Astrocyte (in vitro differentiated cells and primary cell): ENCODE results near the gene MN1. TPM values are rescaled to one million over a fixed set of nuclear protein-coding genes. Genes with fewer than 3 reads are reported as not detected.

Experiments used
- DNase-seq: peaks from one replicate; pipeline ENCODE4 v3.0.0-alpha.2; 2010; ENCODE audit warnings: low read depth
- FAIRE-seq: peaks from 2 replicates; lab custom pipeline; 2011; peaks lifted over from hg19 to GRCh38; lab: Jason Lieb, UNC
- H2AFZ ChIP-seq: 2 replicates; pipeline ENCODE4 v1.6.0; 2012; ENCODE audit warnings: low read depth, low read length, inconsistent platforms
- H3K27ac ChIP-seq: 2 replicates; pipeline ENCODE4 v1.5.1; 2011; ENCODE audit warnings: low read depth, low read length, inconsistent platforms
- H3K27me3 ChIP-seq: 2 replicates; pipeline ENCODE4 v1.6.0; 2011; ENCODE audit warnings: low read length, inconsistent platforms; ENCODE audit not compliant: insufficient read depth
- H3K36me3 ChIP-seq: 2 replicates; pipeline ENCODE4 v1.5.1; 2011; ENCODE audit warnings: low read length, inconsistent platforms; ENCODE audit not compliant: insufficient read depth
- H3K4me1 ChIP-seq: 2 replicates; pipeline ENCODE4 v1.5.1; 2011; ENCODE audit warnings: low read length, inconsistent platforms; ENCODE audit not compliant: insufficient read depth
- H3K4me2 ChIP-seq: 2 replicates; pipeline ENCODE4 v1.6.0; 2012; ENCODE audit warnings: low read length, inconsistent platforms
- H3K4me3 ChIP-seq: 2 replicates; pipeline ENCODE4 v1.5.1; 2011; ENCODE audit warnings: low read depth, mild to moderate bottlenecking, low read length, inconsistent platforms; ENCODE audit not compliant: insufficient read depth
- H3K79me2 ChIP-seq: 2 replicates; pipeline ENCODE4 v1.6.0; 2012; ENCODE audit warnings: mild to moderate bottlenecking, low read length, inconsistent platforms; ENCODE audit not compliant: insufficient read depth
- H3K9ac ChIP-seq: 2 replicates; pipeline ENCODE4 v1.6.0; 2012; ENCODE audit warnings: mild to moderate bottlenecking, low read length, inconsistent platforms
- H3K9me3 ChIP-seq: 2 replicates; pipeline ENCODE4 v1.5.1; 2012; ENCODE audit warnings: low read depth, mild to moderate bottlenecking, low read length, inconsistent platforms; ENCODE audit not compliant: insufficient read depth
- H4K20me1 ChIP-seq: 2 replicates; pipeline ENCODE4 v1.6.0; 2012; ENCODE audit warnings: low read length, inconsistent platforms; ENCODE audit not compliant: insufficient read depth
- H3K27ac Mint-ChIP-seq: one replicate; pipeline ENCODE4 v1.8.0; 2021; ENCODE audit warnings: mild to moderate bottlenecking, mixed read lengths; ENCODE audit not compliant: unreplicated experiment
- H3K27me3 Mint-ChIP-seq: one replicate; pipeline ENCODE4 v1.8.0; 2021; ENCODE audit warnings: low read depth, mixed read lengths; ENCODE audit not compliant: unreplicated experiment
- H3K36me3 Mint-ChIP-seq: one replicate; pipeline ENCODE4 v1.8.0; 2021; ENCODE audit warnings: low read depth, mixed read lengths; ENCODE audit not compliant: unreplicated experiment
- H3K4me1 Mint-ChIP-seq: one replicate; pipeline ENCODE4 v1.8.0; 2021; ENCODE audit warnings: low read depth, mixed read lengths; ENCODE audit not compliant: unreplicated experiment
- H3K4me3 Mint-ChIP-seq: one replicate; pipeline ENCODE4 v1.8.0; 2021; ENCODE audit warnings: mild to moderate bottlenecking, moderate library complexity, mixed read lengths; ENCODE audit not compliant: unreplicated experiment
- H3K9me3 Mint-ChIP-seq: one replicate; pipeline ENCODE4 v1.8.0; 2021; ENCODE audit warnings: mild to moderate bottlenecking, mixed read lengths; ENCODE audit not compliant: unreplicated experiment
- CTCF ChIP-seq: IDR thresholded peaks from 2 replicates; pipeline ENCODE4 v1.5.1; 2011; ENCODE audit warnings: low read depth, mild to moderate bottlenecking, inconsistent platforms, low read length, moderate library complexity; ENCODE audit not compliant: insufficient read depth
- EZH2 ChIP-seq: IDR thresholded peaks from 2 replicates; pipeline ENCODE4 v1.6.1; 2012; ENCODE audit warnings: mild to moderate bottlenecking, low read length, inconsistent platforms; ENCODE audit not compliant: insufficient read depth
- total RNA-seq: library from RNA; stranded (reverse); gene quantifications from 2 replicates; pipeline ENCODE4 v1.2.1, GENCODE V29; 2021

The MN1 gene
- total RNA-seq, 1 donor from 2014 or later = 98.6 TPM

- H3K9me3 Mint-ChIP-seq = no peaks in the 10 kb centered on the region
- Histone ChIP-seq H2AFZ (no peak overlapping the region), H3K27me3 (no peaks in the 10 kb centered on the region), H3K4me1 (peaks cover 5% of the 10 kb centered on the region), H3K27ac (no peak overlapping the region), H3K79me2 (no peaks in the 10 kb centered on the region), H3K4me3 (no peak overlapping the region), H3K9ac (no peak overlapping the region), H4K20me1 (peaks cover 17% of the 10 kb centered on the region), H3K4me2 (no peak overlapping the region), H3K36me3 (peaks cover 30% of the 10 kb centered on the region), H3K9me3 (no peaks in the 10 kb centered on the region)
- TF ChIP-seq CTCF = no peak
- no peak for TF ChIP-seq EZH2
- no peak overlapping the region for H3K4me3 Mint-ChIP-seq
- H3K4me1 Mint-ChIP-seq = peaks cover 31% of the 10 kb centered on the region
- FAIRE-seq (no peak), DNase-seq (no peak)
- peaks cover 25% of the 10 kb centered on the region for H3K36me3 Mint-ChIP-seq
- H3K27ac Mint-ChIP-seq = no peak overlapping the region
- H3K27me3 Mint-ChIP-seq = no peaks in the 10 kb centered on the region
Observed at GRCh38 chr22:27848005-27848404, 46.4 kb upstream of the MN1 start.

- no peak for DNase-seq
- Mint-ChIP-seq H3K9me3 (no peaks in the 10 kb centered on the region), H3K27ac (no peak overlapping the region)
Observed at GRCh38 chr22:27846910-27847309, 45.4 kb upstream of the MN1 start.

More at GRCh38 chr22:27846910-27847309, 45.4 kb upstream of the MN1 start:
- TF ChIP-seq EZH2 = no peak
- no peak for TF ChIP-seq CTCF
- H3K9me3 ChIP-seq = no peaks in the 10 kb centered on the region
- no peak overlapping the region for H3K4me3 ChIP-seq
- H3K79me2 ChIP-seq = no peaks in the 10 kb centered on the region
- H3K27me3 ChIP-seq = no peaks in the 10 kb centered on the region
- H3K36me3 Mint-ChIP-seq = peaks cover 30% of the 10 kb centered on the region
- peaks cover 26% of the 10 kb centered on the region for H3K36me3 ChIP-seq
- peaks cover 5% of the 10 kb centered on the region for H3K4me1 ChIP-seq
- no peak overlapping the region for H3K4me2 ChIP-seq
- no peak overlapping the region for H2AFZ ChIP-seq
- H3K4me1 Mint-ChIP-seq = peaks cover 25% of the 10 kb centered on the region
- no peak overlapping the region for H3K9ac ChIP-seq
- no peak overlapping the region for H3K27ac ChIP-seq
- H3K4me3 Mint-ChIP-seq = no peak overlapping the region
- no peaks in the 10 kb centered on the region for H3K27me3 Mint-ChIP-seq
- FAIRE-seq = no peak
- peaks cover 15% of the 10 kb centered on the region for H4K20me1 ChIP-seq
